Large intestine (tissue), 3 donors: ENCODE measurements around the gene VCL. TPM values are rescaled to one million over a fixed set of nuclear protein-coding genes. Genes with fewer than 3 reads are reported as not detected.

Experiments used
- DNase-seq, 2 donors: peaks; one replicate each; pipeline versions ENCODE4 v3.0.0 to v3.0.0-alpha.2; 2013
- H3K27ac ChIP-seq: one replicate; pipeline ENCODE4 v1.5.1; 2013; ENCODE audit warnings: low read length
- H3K27me3 ChIP-seq: 2 replicates; pipeline ENCODE4 v1.6.1; 2013; ENCODE audit warnings: low read length; ENCODE audit not compliant: control insufficient read depth, insufficient read depth
- H3K36me3 ChIP-seq: 2 replicates; pipeline ENCODE4 v1.6.1; 2013; ENCODE audit warnings: low read length; ENCODE audit not compliant: control insufficient read depth, insufficient read depth
- H3K4me1 ChIP-seq: one replicate; pipeline ENCODE4 v1.6.1; 2013; ENCODE audit warnings: low read length; ENCODE audit not compliant: control insufficient read depth, insufficient read depth
- H3K4me3 ChIP-seq: one replicate; pipeline ENCODE4 v1.5.1; 2013; ENCODE audit warnings: low read length
- H3K9me3 ChIP-seq: one replicate; pipeline ENCODE4 v1.6.1; 2013; ENCODE audit warnings: mild to moderate bottlenecking, low read depth, low read length, moderate library complexity; ENCODE audit not compliant: control insufficient read depth
- WGBS: methylation state at CpG from one replicate; pipeline ENCODE4 v1.1.5; 2013; ENCODE audit warnings: low lambda C conversion rate; ENCODE audit not compliant: insufficient coverage; 5-methylcytosine and 5-hydroxymethylcytosine counted together
- polyA plus RNA-seq: library from polyadenylated mRNA; unstranded; fragments of 120-200 nt; gene quantifications from one replicate; pipeline ENCODE4 v1.2.1, GENCODE V29; 2013

VCL gene
- polyA plus RNA-seq, 1 donor: 69.3 TPM

- Histone ChIP-seq H3K9me3 (no peaks in the 10 kb centered on the region), H3K27me3 (no peaks in the 10 kb centered on the region), H3K4me1 (no peaks in the 10 kb centered on the region), H3K27ac (no peak overlapping the region), H3K36me3 (peaks cover 2% of the 10 kb centered on the region), H3K4me3 (no peak overlapping the region)
- no peak for DNase-seq
- 100% methylated on average over 1 of the region's 4 CpGs for WGBS
Measured at GRCh38 chr10:74036474-74036873, 38.6 kb downstream of the VCL start.

- no peaks in the 10 kb centered on the region for H3K9me3 ChIP-seq
- no peak for DNase-seq
- no peak overlapping the region for H3K4me3 ChIP-seq
- 100% methylated on average over 4 of the region's 5 CpGs for WGBS
- H3K27me3 ChIP-seq: no peaks in the 10 kb centered on the region
- H3K4me1 ChIP-seq: no peaks in the 10 kb centered on the region
- peaks cover 10% of the 10 kb centered on the region for H3K36me3 ChIP-seq
- no peak overlapping the region for H3K27ac ChIP-seq
Measured at GRCh38 chr10:74039561-74040145, 41.7 kb downstream of the VCL start.

- 83% methylated on average over 1 of the region's 3 CpGs for WGBS
- no peaks in the 10 kb centered on the region for H3K9me3 ChIP-seq
- no peaks in the 10 kb centered on the region for H3K27me3 ChIP-seq
- no peak overlapping the region for H3K4me3 ChIP-seq
- no peak overlapping the region for H3K27ac ChIP-seq
- H3K36me3 ChIP-seq: peaks cover 13% of the 10 kb centered on the region
- no peaks in the 10 kb centered on the region for H3K4me1 ChIP-seq
- DNase-seq: no peak
Measured at GRCh38 chr10:74040200-74041126, 42.5 kb downstream of the VCL start.

GRCh38 chr10:74044419-74044818, 46.5 kb downstream of the VCL start:
- no peaks in the 10 kb centered on the region for H3K4me1 ChIP-seq
- DNase-seq: no peak
- no CpG with 5 or more reads among the region's 2 CpGs for WGBS

GRCh38 chr10:74047304-74047703, 49.4 kb downstream of the VCL start:
- Histone ChIP-seq H3K4me1 (no peaks in the 10 kb centered on the region), H3K4me3 (no peak overlapping the region), H3K9me3 (no peaks in the 10 kb centered on the region), H3K27me3 (no peaks in the 10 kb centered on the region), H3K27ac (no peak overlapping the region), H3K36me3 (peaks cover 15% of the 10 kb centered on the region)
- 100% methylated on average over 1 of the region's 2 CpGs for WGBS
- no peak for DNase-seq

More at GRCh38 chr10:74044419-74044818, 46.5 kb downstream of the VCL start:
- no peak overlapping the region for H3K4me3 ChIP-seq
- H3K9me3 ChIP-seq: no peaks in the 10 kb centered on the region
- H3K27ac ChIP-seq: no peak overlapping the region
- no peaks in the 10 kb centered on the region for H3K27me3 ChIP-seq
- H3K36me3 ChIP-seq: peaks cover 15% of the 10 kb centered on the region

- DNase-seq: no peak
- H3K36me3 ChIP-seq: peaks cover 15% of the 10 kb centered on the region
- no peaks in the 10 kb centered on the region for H3K9me3 ChIP-seq
- WGBS: no CpG with 5 or more reads among the region's 3 CpGs
- no peaks in the 10 kb centered on the region for H3K27me3 ChIP-seq
- H3K4me1 ChIP-seq: no peaks in the 10 kb centered on the region
- no peak overlapping the region for H3K4me3 ChIP-seq
- H3K27ac ChIP-seq: no peak overlapping the region
Measured at GRCh38 chr10:74047871-74048270, 50.0 kb downstream of the VCL start.

- Histone ChIP-seq H3K27ac (no peak overlapping the region), H3K4me3 (no peak overlapping the region), H3K9me3 (no peaks in the 10 kb centered on the region), H3K36me3 (peaks cover 12% of the 10 kb centered on the region), H3K4me1 (no peaks in the 10 kb centered on the region), H3K27me3 (no peaks in the 10 kb centered on the region)
- WGBS: no CpG with 5 or more reads among the region's 2 CpGs
- DNase-seq: no peak
Measured at GRCh38 chr10:74048433-74048832, 50.5 kb downstream of the VCL start.

GRCh38 chr10:74049955-74050354, 52.0 kb downstream of the VCL start:
- DNase-seq: no peak
- no peaks in the 10 kb centered on the region for H3K27me3 ChIP-seq
- peaks cover 4% of the 10 kb centered on the region for H3K36me3 ChIP-seq
- no peak overlapping the region for H3K27ac ChIP-seq
- H3K4me3 ChIP-seq: no peak overlapping the region
- H3K4me1 ChIP-seq: no peaks in the 10 kb centered on the region
- H3K9me3 ChIP-seq: no peaks in the 10 kb centered on the region
- WGBS: no CpG with 5 or more reads among the region's 1 CpG

- H3K9me3 ChIP-seq: no peaks in the 10 kb centered on the region
- H3K4me3 ChIP-seq: no peak overlapping the region
- H3K27ac ChIP-seq: no peak overlapping the region
- WGBS: no CpG with 5 or more reads among the region's 1 CpG
- DNase-seq: no peak
- H3K4me1 ChIP-seq: no peaks in the 10 kb centered on the region
- peaks cover 3% of the 10 kb centered on the region for H3K36me3 ChIP-seq
- no peaks in the 10 kb centered on the region for H3K27me3 ChIP-seq
Measured at GRCh38 chr10:74050653-74051052, 52.7 kb downstream of the VCL start.

- H3K9me3 ChIP-seq: no peaks in the 10 kb centered on the region
- 100% methylated on average over 1 of the region's 5 CpGs for WGBS
- H3K4me1 ChIP-seq: no peaks in the 10 kb centered on the region
- H3K4me3 ChIP-seq: no peak overlapping the region
- H3K27ac ChIP-seq: no peak overlapping the region
- no peak for DNase-seq
- no peaks in the 10 kb centered on the region for H3K36me3 ChIP-seq
- no peaks in the 10 kb centered on the region for H3K27me3 ChIP-seq
Measured at GRCh38 chr10:74051736-74052342, 53.9 kb downstream of the VCL start.
